ENCODE measurements around the gene ENOX1. TPM values are rescaled to one million over a fixed set of nuclear protein-coding genes. Genes with fewer than 3 reads are reported as not detected.

ENOX1 gene
- total and polyA plus RNA-seq, 2 of the 8 experiments (the other 6 are each of a cell fraction or from before 2014, with no cell fraction given), result 0.23 to 0.37 TPM

DNA sequence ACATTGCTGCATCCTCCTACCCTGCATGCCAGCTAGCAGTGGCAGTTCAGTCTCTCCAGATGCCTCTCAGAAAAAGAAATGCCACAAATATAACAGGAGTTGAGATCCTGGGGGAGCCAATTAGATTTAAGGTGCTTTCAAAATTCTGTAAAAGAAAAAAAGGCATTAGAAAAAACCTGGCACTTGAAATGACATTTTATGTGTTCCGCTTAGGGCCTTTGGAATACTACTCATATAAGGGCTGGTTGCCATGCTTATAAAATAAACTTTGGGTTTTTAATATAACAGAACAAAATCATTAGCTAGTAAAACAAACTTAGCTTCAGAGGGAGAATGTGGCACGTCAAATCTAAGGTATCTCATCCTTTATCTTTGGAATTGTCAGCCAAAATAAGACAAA, 104.1 kb downstream of the ENOX1 start:
- FAIRE-seq (no peak), DNase-seq (ENCODE audit: low read depth in 1 of 2, low spot score in 2 of 2) (no peak)
- no peak overlapping the region for H3K56ac ChIP-seq (replicated peaks; ENCODE audit: insufficient read length, low read depth, low read length)
- H3K36me3 ChIP-seq (ENCODE audit: control insufficient read depth in 2 of 4, insufficient read depth in 4 of 4, low read length in 3 of 4), result no peaks in the 10 kb centered on the region
- WGBS, 2 experiments (ENCODE audit: extremely low coverage in 1 of 2, insufficient coverage in 1 of 2, insufficient read length in 1 of 2, insufficient replicate concordance in 2 of 2, low coverage in 1 of 2, low lambda C conversion rate in 2 of 2, missing lambda C conversion rate in 1 of 2), result 81% methylated on average over 2 of the region's 2 CpGs; no CpG with 5 or more reads in 1 of the 2 experiments
- H2BK5ac ChIP-seq (ENCODE audit: low read depth, low read length), result no peak overlapping the region
- TF ChIP-seq ATF3 (IDR thresholded peaks at IDR 0.05; ENCODE audit: insufficient read depth, low read depth, low read length) (no peak), SIX5 (IDR thresholded peaks at IDR 0.05; ENCODE audit: low read depth, low read length) (no peak), CHD1 (IDR thresholded peaks at IDR 0.05; ENCODE audit: low read depth, low read length) (no peak), EZH2 (IDR thresholded peaks at IDR 0.05; ENCODE audit: low read depth, low read length, severe bottlenecking) (no peak), RAD21 (IDR thresholded peaks at IDR 0.05 in 1 of 2, conservative IDR thresholded peaks at IDR 0.05 in 1 of 2; ENCODE audit: low read depth in 2 of 2, low read length in 2 of 2) (no peak)
- no peak overlapping the region for H3K14ac ChIP-seq (ENCODE audit: insufficient read length)
- no peak overlapping the region for H2AK5ac ChIP-seq (ENCODE audit: low read depth, low read length)
- CTCF ChIA-PET (ENCODE audit: partially characterized antibody), result interaction anchor here (0.7 kb wide), 1 partner anchor 58 kb away, joined by 3 read pairs; no protein-coding TSS in a partner anchor
- peaks cover 0 to 5% (median 3%) of the 10 kb centered on the region in 4 experiments; a peak in 2 of 7 replicates for H3K4me1 ChIP-seq (replicated peaks in 1 of 4; ENCODE audit: control insufficient read depth in 3 of 4, insufficient read depth in 4 of 4, low read length in 3 of 4)
- no peaks in the 10 kb centered on the region for H3K79me2 ChIP-seq (ENCODE audit: control insufficient read depth in 1 of 2, insufficient read depth in 2 of 2, low read length in 2 of 2)
- H3K4me3 ChIP-seq (ENCODE audit: extremely low read depth in 1 of 4, insufficient read depth in 2 of 4, low read depth in 3 of 4, low read length in 4 of 4), result no peak overlapping the region
- no peak overlapping the region for H2BK12ac ChIP-seq (ENCODE audit: low read depth, low read length)
- H4K20me1 ChIP-seq (replicated peaks in 1 of 2; ENCODE audit: control insufficient read depth in 1 of 2, insufficient read depth in 2 of 2, low read length in 2 of 2), result no peaks in the 10 kb centered on the region
- no peak overlapping the region for H3K9ac ChIP-seq (replicated peaks in 1 of 4; ENCODE audit: extremely low read depth in 1 of 4, low read depth in 3 of 4, low read length in 3 of 4)
- H3K27me3 ChIP-seq (replicated peaks in 1 of 4; ENCODE audit: control insufficient read depth in 3 of 4, extremely low read depth in 1 of 4, insufficient read depth in 3 of 4, low read length in 3 of 4), result no peaks in the 10 kb centered on the region
- no peaks in the 10 kb centered on the region; the same call in 1 of the 2 replicates for H3K23me2 ChIP-seq (ENCODE audit: low read depth, low read length)
- no peaks in the 10 kb centered on the region for H3K9me3 ChIP-seq (ENCODE audit: insufficient read depth in 2 of 2, low read depth in 1 of 2, low read length in 1 of 2)
- no peak overlapping the region for H2AFZ ChIP-seq (ENCODE audit: low read length)
- no peak overlapping the region for H2BK20ac ChIP-seq (ENCODE audit: low read length)
- POLR2A ChIA-PET (ENCODE audit: partially characterized antibody), result no interaction called here
- no peak overlapping the region for H3K23ac ChIP-seq (ENCODE audit: insufficient read length)
- H4K8ac ChIP-seq (ENCODE audit: extremely low read depth, insufficient read depth, low read length), result no peak overlapping the region
- no peak overlapping the region for H2BK120ac ChIP-seq (replicated peaks; ENCODE audit: low read depth, low read length)
- no peak overlapping the region for H2BK15ac ChIP-seq (ENCODE audit: low read length)
- no peak overlapping the region for H3K4ac ChIP-seq (replicated peaks; ENCODE audit: insufficient read length, low read depth, low read length)
- no peak overlapping the region for H3K27ac ChIP-seq (ENCODE audit: low read depth, low read length)
- no peak overlapping the region for H3K18ac ChIP-seq (ENCODE audit: extremely low read depth, low read length)
- no peak overlapping the region for H4K5ac ChIP-seq (ENCODE audit: insufficient read length, low read depth, low read length)
- no peaks in the 10 kb centered on the region for H3K79me1 ChIP-seq (ENCODE audit: low read depth, low read length)
- H4K91ac ChIP-seq (replicated peaks; ENCODE audit: insufficient read length, low read length), result no peak overlapping the region
- H3K4me2 ChIP-seq (ENCODE audit: insufficient read depth in 1 of 2, low read depth in 2 of 2, low read length in 2 of 2), result no peak overlapping the region

Data from H1 (cell line).